ENCODE data around the gene B3GALNT2. TPM values are rescaled to one million over a fixed set of nuclear protein-coding genes. Genes with fewer than 3 reads are reported as not detected.

B3GALNT2 gene
- polyA plus RNA-seq, 1 donor (not counting 4 experiments of a cell fraction or from before 2014, with no cell fraction given): 30.5 TPM

- DNase-seq (ENCODE audit: low read depth, low spot score) (no peak), FAIRE-seq (no peak)
- H3K27me3 ChIP-seq (ENCODE audit: control insufficient read depth, extremely low read depth, insufficient read depth, low read length): no peaks in the 10 kb centered on the region
- no peak overlapping the region for H2AFZ ChIP-seq (ENCODE audit: control insufficient read depth, low read length)
- H3K9me3 ChIP-seq (ENCODE audit: control insufficient read depth, low read depth, low read length): no peaks in the 10 kb centered on the region
- dilution Hi-C loops (cut with MboI; ENCODE audit: extremely low pct_ligation_motif_present, low sequenced_read_pairs): no loop called here
- no peaks in the 10 kb centered on the region for H3K9me1 ChIP-seq (ENCODE audit: control insufficient read depth, extremely low read depth, insufficient read depth, low read length)
- H4K20me1 ChIP-seq (ENCODE audit: control insufficient read depth, extremely low read depth, insufficient read depth, low read length): no peaks in the 10 kb centered on the region
- H3K4me3 ChIP-seq (ENCODE audit: control insufficient read depth in 2 of 3, extremely low read depth in 1 of 3, insufficient read depth in 2 of 3, low read depth in 1 of 3, low read length in 3 of 3): no peak overlapping the region
- H3K27ac ChIP-seq (ENCODE audit: control insufficient read depth, insufficient read depth, low read length): no peak overlapping the region
- H3K36me3 ChIP-seq (ENCODE audit: control insufficient read depth in 2 of 2, extremely low read depth in 1 of 2, insufficient read depth in 2 of 2, low read length in 2 of 2): no peaks in the 10 kb centered on the region
- H3K79me2 ChIP-seq (ENCODE audit: control insufficient read depth, insufficient read depth, low read length): peaks cover 18% of the 10 kb centered on the region
- H3K9ac ChIP-seq (ENCODE audit: control insufficient read depth, extremely low read depth, insufficient read depth, low read length): no peak overlapping the region
- H3K4me1 ChIP-seq (ENCODE audit: control insufficient read depth, extremely low read depth, insufficient read depth, low read length): peaks cover 34% of the 10 kb centered on the region
- TF ChIP-seq CTCF (optimal IDR thresholded peaks at IDR 0.05 in 1 of 3, IDR thresholded peaks at IDR 0.05 in 1 of 3, conservative IDR thresholded peaks at IDR 0.05 in 1 of 3; ENCODE audit: extremely low read depth in 1 of 3, insufficient read depth in 2 of 3, low read length in 3 of 3): no peak
- TF ChIP-seq EZH2 (IDR thresholded peaks at IDR 0.05; ENCODE audit: low read length): no peak
- H3K4me2 ChIP-seq (ENCODE audit: control insufficient read depth, extremely low read depth, insufficient read depth, low read depth, low read length): no peak overlapping the region
Observed at GRCh38 chr1:235401251-235401650, 103.0 kb downstream of the B3GALNT2 start.

Small RNA genes within 50 kb of the gene (small RNA-seq; reads per million reads assigned to genes)
- gene MTCO3P46 (ENCODE audit: insufficient read length in 3 of 3, low read depth in 3 of 3, low replicate concordance in 1 of 3) (0 reads per million in 3 experiments), gene MTND4LP21 (ENCODE audit: insufficient read length in 3 of 3, low read depth in 3 of 3, low replicate concordance in 1 of 3) (0 reads per million in 3 experiments), gene RPS21P1 (ENCODE audit: insufficient read length in 3 of 3, low read depth in 3 of 3, low replicate concordance in 1 of 3) (0 reads per million in 3 experiments)

Other genes starting within 250 kb of the B3GALNT2 start
- 7.3 to 12.7 TPM (median 9.1 TPM) in 3 replicates for gene ARID4B, start 176.3 kb downstream of the B3GALNT2 start, polyA plus RNA-seq
- gene GGPS1, start 175.9 kb downstream of the B3GALNT2 start, polyA plus RNA-seq: 28.4 to 40.8 TPM (median 33.1 TPM) in 3 replicates
- 19.4 to 27.5 TPM (median 20.9 TPM) in 3 replicates for gene TBCE, start 137.0 kb downstream of the B3GALNT2 start, polyA plus RNA-seq
- gene GNG4, start 145.3 kb upstream of the B3GALNT2 start, polyA plus RNA-seq: 0.02 to 0.07 TPM in 2 of 3 replicates, not detected in the other